Duodenal mucosa (tissue), 2 donors: ENCODE data around the gene RHOC.
A peak's percentile ranks its signal among the peaks of the same experiment; 100 is the strongest.

ENCODE experiments used
- H3K27ac ChIP-seq: one replicate; pipeline ENCODE4 v1.7.0; 2013; ENCODE audit warnings: low read depth, low read length
- H3K27me3 ChIP-seq, 2 donors: one replicate each; pipeline ENCODE4 v1.7.0; 2013; ENCODE audit warnings: low read length in 2 of 2, control low read depth in 1 of 2; ENCODE audit not compliant: insufficient read depth in 2 of 2, control insufficient read depth in 1 of 2
- H3K36me3 ChIP-seq, 2 donors: one replicate each; pipeline ENCODE4 v1.7.0; 2013; ENCODE audit warnings: low read length in 2 of 2, control low read depth in 1 of 2; ENCODE audit not compliant: insufficient read depth in 2 of 2, control insufficient read depth in 1 of 2
- H3K4me1 ChIP-seq, 2 donors: one replicate each; pipeline ENCODE4 v1.7.0; 2013; ENCODE audit warnings: low read length in 2 of 2, control low read depth in 1 of 2; ENCODE audit not compliant: insufficient read depth in 2 of 2, control insufficient read depth in 1 of 2
- H3K4me3 ChIP-seq, 2 donors: one replicate each; pipeline ENCODE4 v1.7.0; 2013; ENCODE audit warnings: low read length in 2 of 2, low read depth in 1 of 2
- H3K9ac ChIP-seq, 2 donors: one replicate each; pipeline ENCODE4 v1.7.0; 2013; ENCODE audit warnings: low read length in 2 of 2, low read depth in 1 of 2
- H3K9me3 ChIP-seq, 2 donors: one replicate each; pipeline ENCODE4 v1.7.0; 2013; ENCODE audit warnings: low read length in 2 of 2, control low read depth in 1 of 2; ENCODE audit not compliant: control insufficient read depth in 1 of 2

The RHOC gene

GRCh38 chr1:112711670-112712069, 4.7 kb upstream of the RHOC start:
- Histone ChIP-seq H3K27me3 (no peaks in the 10 kb centered on the region), H3K9ac (no peak overlapping the region), H3K4me1 (peaks cover 23 to 27% of the 10 kb centered on the region in 2 donors), H3K4me3 (no peak overlapping the region), H3K36me3 (no peaks in the 10 kb centered on the region), H3K9me3 (no peaks in the 10 kb centered on the region), H3K27ac (no peak overlapping the region)

- Histone ChIP-seq H3K4me3 (no peak overlapping the region), H3K27me3 (no peaks in the 10 kb centered on the region), H3K9me3 (no peaks in the 10 kb centered on the region), H3K36me3 (no peaks in the 10 kb centered on the region), H3K27ac (no peak overlapping the region), H3K9ac (no peak overlapping the region), H3K4me1 (peaks cover 20 to 26% of the 10 kb centered on the region in 2 donors)
Measured at GRCh38 chr1:112711041-112711440, 4.1 kb upstream of the RHOC start.

DNA sequence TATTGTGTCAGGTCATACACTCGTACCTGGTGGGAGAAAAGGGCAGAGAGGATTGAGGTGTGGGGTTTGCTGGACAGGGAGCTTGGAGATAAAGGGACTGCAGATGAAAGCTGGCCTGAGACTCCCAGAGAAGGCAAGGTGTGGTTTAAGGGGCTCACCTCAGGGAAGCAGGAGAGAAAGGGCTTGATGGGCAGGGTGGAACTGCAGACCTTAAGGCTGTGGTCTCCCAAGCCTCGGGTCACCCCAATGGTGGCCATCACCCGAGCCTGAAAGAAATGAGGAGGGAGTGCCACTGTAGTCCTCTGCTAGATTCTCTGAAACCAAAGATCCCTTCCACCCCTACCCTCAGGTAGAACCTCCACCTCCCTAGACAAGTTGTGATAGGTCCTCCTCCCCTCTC, 3.7 kb upstream of the RHOC start:
- H3K9me3 ChIP-seq, result no peaks in the 10 kb centered on the region
- H3K36me3 ChIP-seq, result no peaks in the 10 kb centered on the region
- no peak overlapping the region for H3K4me3 ChIP-seq
- no peak overlapping the region for H3K9ac ChIP-seq
- H3K4me1 ChIP-seq, result peaks cover 19 to 26% of the 10 kb centered on the region in 2 donors
- H3K27ac ChIP-seq, result no peak overlapping the region
- no peaks in the 10 kb centered on the region for H3K27me3 ChIP-seq

DNA sequence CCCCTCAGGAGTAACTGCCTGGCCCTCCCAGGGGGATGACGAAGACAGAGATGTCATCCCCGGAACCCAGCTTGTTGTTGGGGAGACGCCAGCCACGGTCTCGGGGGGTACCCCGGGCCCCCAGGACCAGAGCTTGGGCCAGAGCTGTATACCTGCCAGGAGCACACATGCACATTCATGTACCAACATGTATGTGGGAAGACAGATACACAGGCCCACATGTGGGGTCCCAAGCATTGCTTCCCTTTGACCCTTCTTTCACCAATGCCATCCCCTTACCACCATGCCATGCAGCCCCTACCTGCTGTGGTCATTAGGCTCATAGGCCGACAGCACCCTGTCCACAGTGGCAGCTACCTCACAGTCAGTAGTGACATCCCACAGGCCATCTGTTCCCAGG, 3.2 kb upstream of the RHOC start:
- H3K27ac ChIP-seq, result no peak overlapping the region
- H3K4me1 ChIP-seq, result peaks cover 21 to 29% of the 10 kb centered on the region in 2 donors
- H3K9me3 ChIP-seq, result no peaks in the 10 kb centered on the region
- H3K36me3 ChIP-seq, result no peaks in the 10 kb centered on the region
- H3K27me3 ChIP-seq, result no peaks in the 10 kb centered on the region
- no peak overlapping the region for H3K9ac ChIP-seq
- no peak overlapping the region for H3K4me3 ChIP-seq

GRCh38 chr1:112708489-112708888, 1.6 kb upstream of the RHOC start:
- H3K9me3 ChIP-seq, result no peaks in the 10 kb centered on the region
- peaks cover 27 to 32% of the 10 kb centered on the region in 2 donors for H3K4me1 ChIP-seq
- no peaks in the 10 kb centered on the region for H3K27me3 ChIP-seq
- no peak overlapping the region for H3K4me3 ChIP-seq
- H3K9ac ChIP-seq, result no peak overlapping the region
- H3K27ac ChIP-seq, result no peak overlapping the region
- peaks cover 0 to 4% of the 10 kb centered on the region in 2 donors for H3K36me3 ChIP-seq

- no peaks in the 10 kb centered on the region for H3K9me3 ChIP-seq
- peak overlapping the region in 1 of 2 donors; percentile 82 for H3K4me3 ChIP-seq
- no peak overlapping the region for H3K27ac ChIP-seq
- H3K27me3 ChIP-seq, result no peaks in the 10 kb centered on the region
- peaks cover 30 to 32% of the 10 kb centered on the region in 2 donors for H3K4me1 ChIP-seq
- H3K36me3 ChIP-seq, result peaks cover 2 to 7% of the 10 kb centered on the region in 2 donors
- peak overlapping the region; percentile 56 to 94 for H3K9ac ChIP-seq
Measured at GRCh38 chr1:112708002-112708448, 1.1 kb upstream of the RHOC start.

DNA sequence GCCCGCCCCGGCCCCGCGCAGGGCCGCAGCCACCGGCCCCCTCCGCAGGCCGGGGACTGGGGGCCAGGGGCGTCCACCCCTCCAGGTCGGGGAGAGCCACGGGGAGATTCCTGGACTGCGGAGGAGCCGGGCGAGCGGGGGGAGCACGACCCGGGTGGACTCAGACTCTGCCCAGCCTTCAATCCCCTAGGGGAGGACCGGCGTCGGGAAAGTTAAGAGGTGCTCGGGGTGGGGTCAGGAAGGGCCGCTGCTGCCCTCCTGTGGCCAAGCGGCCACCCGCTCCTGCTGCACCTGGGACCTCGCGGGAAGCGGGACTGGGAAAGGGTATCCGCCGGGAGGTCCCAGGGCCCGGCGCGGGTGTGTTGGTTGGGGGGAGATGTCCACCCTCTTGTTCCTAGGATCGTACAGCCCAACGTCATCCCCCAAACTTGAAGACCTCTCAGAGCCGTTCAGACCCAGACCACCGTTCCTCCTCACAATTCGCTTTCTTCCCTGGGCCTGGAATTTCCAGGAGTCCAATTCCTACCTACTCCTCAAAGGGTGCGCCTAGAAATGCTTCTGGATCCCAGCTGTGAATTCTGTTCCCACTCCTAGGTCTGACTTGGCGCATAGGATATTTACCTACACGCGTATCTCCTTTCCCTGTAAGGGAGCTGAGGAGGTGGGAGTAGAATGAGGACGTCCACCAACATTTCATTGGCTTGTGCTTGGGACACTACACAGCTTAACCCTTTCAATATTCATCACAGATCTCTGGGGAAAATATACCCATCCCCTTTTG, 484 bp upstream of the RHOC start:
- Histone ChIP-seq H3K27ac (no peak overlapping the region), H3K27me3 (no peaks in the 10 kb centered on the region), H3K36me3 (peaks cover 8 to 13% of the 10 kb centered on the region in 2 donors), H3K9me3 (no peaks in the 10 kb centered on the region), H3K4me1 (peaks cover 32 to 36% of the 10 kb centered on the region in 2 donors), H3K4me3 (peak overlapping the region; percentile 82 to 85), H3K9ac (peak overlapping the region; percentile 56 to 94)

DNA sequence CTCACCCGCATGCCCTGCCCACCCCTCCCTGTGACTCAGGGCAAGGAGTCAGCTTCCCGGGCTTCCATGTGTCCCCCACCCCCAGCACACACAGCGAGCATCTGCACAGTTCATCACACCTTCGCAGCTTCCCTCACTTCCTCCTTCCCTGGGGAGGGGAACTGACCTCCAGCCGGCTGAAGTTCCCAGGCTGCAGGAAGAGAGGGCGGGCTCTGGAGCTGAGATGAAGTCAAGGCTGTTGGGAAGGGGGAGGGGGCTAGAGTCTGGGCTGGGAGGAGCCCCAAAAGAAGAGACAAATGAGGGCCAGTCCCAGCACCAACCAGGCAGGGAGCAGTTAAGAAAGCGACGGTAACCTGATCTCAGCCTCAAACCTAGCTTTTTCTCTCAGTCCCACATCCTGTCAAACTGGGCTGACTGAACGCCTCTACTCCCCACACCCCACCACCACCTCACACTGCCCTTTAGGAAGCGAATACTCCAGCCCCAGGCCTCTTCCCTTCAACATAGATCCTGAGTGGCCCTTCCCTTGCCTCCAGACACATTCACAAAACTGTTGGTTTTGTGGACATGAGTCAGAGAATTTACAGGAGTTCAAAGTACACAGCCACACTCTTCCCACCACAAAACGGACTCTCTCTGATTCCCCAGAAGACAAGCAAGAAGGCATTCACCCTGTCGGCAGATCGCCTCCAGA, 1.8 kb downstream of the RHOC start:
- Histone ChIP-seq H3K9ac (peak overlapping the region; percentile 82 to 94), H3K27me3 (no peaks in the 10 kb centered on the region), H3K4me3 (peak overlapping the region; percentile 82 to 85), H3K9me3 (no peaks in the 10 kb centered on the region), H3K27ac (peak overlapping the region; percentile 93), H3K4me1 (peaks cover 49 to 58% of the 10 kb centered on the region in 2 donors), H3K36me3 (peaks cover 17 to 19% of the 10 kb centered on the region in 2 donors)

GRCh38 chr1:112704391-112704933, 2.5 kb downstream of the RHOC start:
- Histone ChIP-seq H3K9me3 (no peaks in the 10 kb centered on the region), H3K36me3 (peaks cover 17 to 19% of the 10 kb centered on the region in 2 donors), H3K27ac (peak overlapping the region; percentile 93), H3K4me3 (peak overlapping the region; percentile 82 to 85), H3K9ac (peak overlapping the region; percentile 82 to 94), H3K4me1 (peaks cover 55 to 65% of the 10 kb centered on the region in 2 donors), H3K27me3 (no peaks in the 10 kb centered on the region)

DNA sequence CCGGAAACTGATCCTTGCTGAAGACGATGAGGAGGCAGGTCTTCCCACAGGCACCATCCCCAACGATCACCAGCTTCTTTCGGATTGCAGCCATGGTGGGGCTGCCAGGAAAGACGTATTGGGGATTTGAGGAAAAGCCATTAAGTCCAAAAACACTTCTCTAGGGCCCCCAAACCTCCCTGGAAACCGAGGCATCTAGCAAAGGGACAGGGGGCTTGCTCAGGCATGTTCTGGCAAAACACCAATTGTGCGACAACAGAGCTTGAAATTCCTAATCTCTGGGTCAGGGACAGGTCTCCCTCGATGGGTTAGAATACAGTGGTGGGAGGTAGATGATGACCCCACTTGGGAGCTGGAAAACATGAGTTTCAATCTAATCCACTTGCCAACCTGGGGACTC, 3.2 kb downstream of the RHOC start:
- Histone ChIP-seq H3K27me3 (no peaks in the 10 kb centered on the region), H3K4me1 (peaks cover 60 to 70% of the 10 kb centered on the region in 2 donors), H3K36me3 (peaks cover 17 to 19% of the 10 kb centered on the region in 2 donors), H3K9ac (peak overlapping the region in 1 of 2 donors; percentile 94), H3K4me3 (peak overlapping the region in 1 of 2 donors; percentile 85), H3K27ac (no peak overlapping the region), H3K9me3 (no peaks in the 10 kb centered on the region)
